GM19240 (cell line): ENCODE data around the gene PCSK2.

Source experiments
- DNase-seq: peaks from one replicate; pipeline ENCODE4 v3.0.0; 2011; ENCODE audit warnings: low spot score; ENCODE audit not compliant: insufficient read length

Gene PCSK2

GRCh38 chr20:17334932-17335331 is 108.1 kb downstream of the PCSK2 start:
- DNase-seq, result no peak

GRCh38 chr20:17339000-17339399 is 112.2 kb downstream of the PCSK2 start:
- no peak for DNase-seq

DNA sequence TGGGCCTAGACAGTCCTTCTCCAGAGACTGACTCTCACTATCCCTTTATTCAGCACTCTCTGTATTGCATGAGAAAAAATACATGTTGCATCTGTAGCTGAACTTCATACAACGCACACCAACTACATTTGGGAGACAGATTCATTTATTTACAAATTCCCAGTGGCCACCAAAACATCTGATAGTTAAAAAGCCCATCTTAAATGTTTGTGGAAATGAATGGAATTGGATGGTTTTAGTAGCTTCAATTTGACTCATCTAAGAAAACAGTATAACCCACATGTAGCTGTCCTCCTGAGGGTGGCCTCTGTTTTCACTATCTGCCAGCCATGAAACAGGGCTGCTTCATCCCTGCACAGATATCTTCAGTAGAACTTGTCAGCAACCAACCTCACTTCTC is 116.3 kb downstream of the PCSK2 start:
- DNase-seq, result no peak

- no peak for DNase-seq
Observed at GRCh38 chr20:17343656-17344452, 117.0 kb downstream of the PCSK2 start.

DNA sequence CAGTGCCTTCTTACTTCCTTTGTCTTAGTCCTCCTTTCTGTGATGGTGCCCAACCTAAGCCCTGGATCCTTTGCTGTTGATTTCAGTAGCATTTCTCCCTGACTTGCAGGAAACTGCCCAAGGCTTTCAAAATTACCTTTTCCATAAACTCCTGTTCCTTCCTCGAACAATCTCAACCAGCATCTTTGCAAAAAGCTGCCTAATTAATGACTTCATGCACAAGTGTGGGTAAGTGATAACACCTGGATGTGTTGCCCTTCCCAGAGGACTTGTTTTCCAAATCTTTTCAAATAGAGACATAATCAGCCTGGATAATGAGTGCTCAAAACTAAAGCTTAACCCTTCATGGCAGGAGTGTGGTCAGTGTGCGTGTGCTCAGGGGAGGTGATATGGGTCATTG is 118.0 kb downstream of the PCSK2 start:
- no peak for DNase-seq

- no peak for DNase-seq
Observed at GRCh38 chr20:17345321-17345720, 118.5 kb downstream of the PCSK2 start.

DNA sequence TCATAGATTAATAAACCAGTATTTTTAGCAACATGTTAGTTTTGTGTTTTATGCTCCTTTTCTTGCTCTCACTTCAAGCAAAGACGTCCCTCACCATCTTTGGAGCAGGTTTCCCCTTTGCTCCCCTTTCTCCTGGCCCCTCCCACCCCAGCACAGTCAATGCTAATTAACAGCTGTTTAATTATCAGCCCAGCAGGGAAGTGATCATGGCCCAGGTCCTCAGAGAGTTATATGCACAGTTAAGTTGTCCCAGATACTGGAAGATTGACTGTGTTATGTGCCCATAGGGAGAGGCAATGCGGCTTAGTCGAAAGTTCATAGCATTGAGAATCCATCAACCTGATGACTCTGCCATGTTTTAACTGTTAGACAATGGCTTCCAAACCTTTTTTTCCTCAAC is 123.5 kb downstream of the PCSK2 start:
- no peak for DNase-seq

GRCh38 chr20:17357238-17357637 is 130.4 kb downstream of the PCSK2 start:
- no peak for DNase-seq

GRCh38 chr20:17358854-17359253 is 132.0 kb downstream of the PCSK2 start:
- no peak for DNase-seq

- no peak for DNase-seq
Observed at GRCh38 chr20:17364681-17365080, 137.8 kb downstream of the PCSK2 start.

GRCh38 chr20:17365831-17366230 is 139.0 kb downstream of the PCSK2 start:
- DNase-seq, result no peak

DNA sequence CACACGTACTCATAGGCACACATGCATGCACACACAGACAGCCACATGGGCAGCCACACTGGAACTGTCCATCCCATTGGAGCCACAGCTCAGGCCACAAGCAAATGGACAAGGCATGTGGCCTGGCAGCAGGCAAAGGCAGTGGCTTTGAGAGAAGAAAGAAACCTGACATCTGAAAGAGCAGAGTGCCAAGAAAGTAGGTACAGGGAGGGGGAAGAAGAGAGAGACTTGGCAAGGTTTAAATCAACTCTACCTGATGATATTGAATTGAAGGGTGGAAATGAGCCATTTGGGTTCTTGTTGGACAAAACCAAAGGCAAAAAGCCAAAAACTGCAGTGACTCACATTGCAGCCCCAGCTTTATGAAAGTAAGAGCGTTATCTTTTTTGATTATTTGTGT is 142.7 kb downstream of the PCSK2 start:
- no peak for DNase-seq

DNA sequence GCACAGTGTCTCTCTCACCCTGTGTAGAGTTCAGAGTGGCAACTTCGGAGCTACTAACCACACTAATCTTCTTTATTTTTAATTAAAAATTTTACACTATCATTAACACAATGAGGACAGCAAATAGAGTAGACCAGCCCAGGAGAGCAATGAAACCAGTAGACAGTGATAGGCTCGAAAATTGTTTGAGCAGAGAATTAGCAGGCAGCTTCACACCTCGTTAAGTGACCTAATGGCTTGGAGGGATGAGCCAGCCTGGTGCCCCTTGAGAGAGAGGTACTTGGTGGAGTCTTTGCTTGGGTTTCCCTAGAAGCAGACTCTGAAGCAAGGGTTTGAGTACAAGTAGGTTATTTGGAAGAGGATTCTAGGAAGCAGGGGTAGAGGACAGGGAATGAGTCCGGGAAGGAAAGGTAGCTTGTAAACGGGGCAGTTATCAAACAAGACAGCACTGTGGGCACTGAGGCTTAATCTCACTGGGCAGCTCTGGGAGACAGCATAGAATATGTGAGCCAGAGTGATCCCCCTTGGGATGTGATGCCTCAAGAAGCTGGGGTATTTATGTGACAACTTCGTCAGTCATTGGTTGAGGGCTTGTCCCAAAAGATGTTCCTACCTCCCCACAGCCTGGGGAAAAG is 146.1 kb downstream of the PCSK2 start:
- DNase-seq, result no peak

GRCh38 chr20:17374086-17374485 is 147.2 kb downstream of the PCSK2 start:
- no peak for DNase-seq

DNA sequence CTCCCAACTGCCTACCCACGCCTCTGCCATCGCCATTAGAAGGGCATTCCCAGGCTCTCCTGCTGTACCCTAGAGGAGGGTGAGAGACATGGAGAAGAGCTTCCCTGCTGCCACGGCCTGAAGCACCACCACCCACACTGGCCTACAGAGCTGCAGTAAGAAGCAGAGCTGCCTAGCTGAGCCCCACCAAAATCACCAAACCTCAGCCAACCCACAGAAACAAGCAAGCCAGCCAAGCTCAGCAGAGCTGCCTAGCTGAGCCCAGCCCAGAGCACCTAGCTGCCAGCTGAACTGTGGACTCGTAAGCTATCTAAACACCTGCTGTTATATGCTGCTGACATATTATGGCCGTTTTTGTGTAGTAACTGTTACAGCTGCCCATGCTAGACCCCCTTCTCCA is 149.2 kb downstream of the PCSK2 start:
- DNase-seq, result no peak

DNA sequence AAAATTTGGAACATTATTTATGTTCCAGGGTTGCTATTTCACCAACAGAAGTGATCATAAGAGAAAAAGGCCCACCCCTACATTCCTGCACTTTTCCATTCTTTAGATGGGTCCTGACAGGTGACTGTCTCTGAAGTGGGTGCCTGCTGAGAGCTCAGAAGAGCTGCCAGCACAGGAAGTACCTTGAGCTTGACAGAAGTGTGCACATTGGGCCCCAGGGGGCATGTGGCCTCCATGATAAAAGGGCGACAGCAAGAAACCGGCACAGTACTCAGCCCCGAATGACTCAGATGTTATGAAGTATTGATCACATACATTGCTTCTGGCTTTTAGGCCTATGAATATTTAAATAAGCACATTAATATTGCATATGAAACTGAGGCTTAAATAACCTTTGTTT is 150.4 kb downstream of the PCSK2 start:
- DNase-seq, result no peak

DNA sequence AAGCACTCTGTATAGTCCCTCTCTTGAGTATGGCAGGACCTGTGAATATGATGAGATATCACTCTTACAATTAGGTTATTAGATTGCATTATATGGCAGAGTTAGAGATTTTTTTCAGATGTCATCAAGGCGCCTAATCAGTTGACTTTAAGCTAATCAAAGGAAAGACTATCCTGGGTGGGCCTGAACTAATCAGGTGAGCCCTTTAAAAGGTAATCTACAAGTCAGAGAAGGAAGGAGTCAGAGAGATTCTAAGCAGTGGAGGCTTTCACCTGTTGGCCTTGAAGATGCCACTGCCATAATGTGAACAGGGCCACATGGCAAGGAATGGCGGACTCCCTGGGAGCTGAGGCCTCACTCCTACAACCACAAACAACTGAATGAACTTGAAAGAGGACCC is 152.8 kb downstream of the PCSK2 start:
- no peak for DNase-seq

DNA sequence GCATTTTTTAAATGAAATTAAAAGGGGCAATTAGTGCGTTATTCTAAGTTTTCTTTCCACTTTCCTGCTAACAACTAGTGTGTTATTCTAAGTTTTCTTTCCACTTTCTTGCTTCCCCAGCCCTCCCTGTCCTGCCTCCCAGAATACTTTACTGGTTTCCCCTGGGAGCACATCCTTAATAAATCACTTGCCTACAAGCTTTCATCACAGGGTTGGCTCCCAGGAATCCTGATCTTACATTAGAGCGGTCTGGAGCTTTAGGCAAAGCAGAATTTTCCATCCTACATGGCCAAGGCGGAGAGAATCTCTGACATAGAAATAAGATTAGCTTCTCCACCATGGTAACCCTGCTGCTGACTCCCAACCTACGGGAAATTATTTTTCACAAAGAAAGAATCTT is 154.0 kb downstream of the PCSK2 start:
- DNase-seq, result no peak

DNA sequence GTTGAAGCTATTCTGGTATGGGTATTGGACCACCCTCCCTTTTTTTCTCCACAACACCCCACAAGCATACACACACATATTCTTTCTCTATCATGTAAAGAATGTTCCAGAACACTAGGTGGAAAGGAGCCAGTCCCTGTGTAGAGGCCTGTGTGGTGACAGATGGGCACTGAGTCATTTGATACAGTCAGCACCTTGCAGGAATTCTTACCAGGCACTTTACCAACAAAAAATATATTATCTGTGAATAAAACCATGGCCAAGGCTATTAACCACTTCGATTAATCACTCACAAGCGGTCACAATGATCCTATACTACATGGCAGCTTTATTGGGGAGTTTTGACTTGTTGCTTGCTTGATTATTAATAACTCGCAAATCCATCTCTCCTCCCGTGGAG is 154.9 kb downstream of the PCSK2 start:
- DNase-seq, result no peak

DNA sequence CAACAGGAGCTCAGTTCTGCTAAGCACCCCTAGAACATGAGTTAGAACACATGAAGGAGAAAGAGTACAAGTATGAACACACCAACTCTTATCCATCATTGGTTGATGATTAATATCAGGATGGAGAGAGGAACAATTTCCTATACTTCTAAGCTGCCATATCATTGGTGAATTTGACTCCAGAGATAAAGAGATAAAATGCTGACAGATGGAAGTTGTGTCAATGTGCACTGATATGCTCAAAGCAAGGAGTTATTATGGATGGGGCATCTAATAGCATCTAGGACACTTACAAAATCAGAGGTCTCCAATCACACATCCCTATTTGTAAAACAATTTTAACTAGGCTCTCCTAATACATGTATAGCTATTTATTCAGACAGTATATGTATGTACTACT is 159.0 kb downstream of the PCSK2 start:
- DNase-seq, result no peak

GRCh38 chr20:17390655-17391054 is 163.8 kb downstream of the PCSK2 start:
- no peak for DNase-seq

DNA sequence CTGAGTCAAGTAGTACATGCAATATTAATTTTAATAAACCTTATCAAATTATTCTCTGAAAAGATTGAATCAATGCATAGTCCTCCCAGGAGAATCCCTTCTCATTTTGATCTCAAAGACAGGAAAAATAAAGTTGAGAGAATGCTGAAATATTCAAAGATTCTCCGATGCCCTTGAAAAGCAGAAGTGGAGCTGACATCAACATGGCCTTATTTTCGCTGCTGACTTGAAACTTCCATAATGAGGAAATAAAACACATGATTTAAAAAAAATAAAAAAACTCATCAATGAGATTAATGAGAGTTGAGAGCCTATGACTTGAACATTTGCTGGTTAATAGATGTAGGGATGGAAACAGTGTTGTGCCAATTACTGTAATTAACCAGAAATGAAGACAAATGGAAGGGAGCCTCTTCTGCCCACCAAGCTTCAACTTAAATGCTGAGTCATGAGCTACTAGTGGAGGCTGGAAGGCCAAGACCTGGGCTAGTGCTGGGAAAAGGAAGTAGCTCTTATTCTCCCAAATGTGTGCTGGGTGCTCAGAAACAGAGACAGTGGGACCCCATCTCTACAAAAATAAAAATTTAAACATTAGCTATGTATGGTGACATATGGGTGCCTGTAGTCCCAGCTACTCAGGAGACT is 164.4 kb downstream of the PCSK2 start:
- no peak for DNase-seq

DNA sequence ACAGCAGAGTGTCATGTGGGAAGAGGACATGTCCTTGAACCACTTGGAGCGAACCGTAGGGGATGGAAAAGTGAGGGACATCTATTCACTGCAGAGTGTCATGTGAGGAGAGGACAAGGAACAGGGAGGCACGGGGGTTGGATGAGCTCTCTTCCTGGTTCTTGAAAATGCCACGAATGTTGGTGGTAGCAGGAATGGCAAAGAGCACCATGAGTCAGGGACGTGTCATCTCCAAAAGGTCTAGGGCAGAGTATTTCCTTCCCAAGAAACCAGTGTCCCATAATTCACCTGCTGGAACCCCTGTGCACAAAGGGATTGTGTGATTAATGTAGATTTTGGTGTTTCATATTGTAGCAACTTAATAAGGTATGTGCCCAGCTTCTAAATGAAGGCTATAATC is 167.6 kb downstream of the PCSK2 start:
- no peak for DNase-seq
